ENCODE measurements around the gene KDM8.
A peak's percentile ranks its signal among the peaks of the same experiment; 100 is the strongest.
"Not testable (repeated sequence)": the region's sequence is repeated elsewhere in the genome, so short reads cannot be mapped to it uniquely, and the experiment has no call there.

The KDM8 gene

GRCh38 chr16:27243725-27244362, 40.5 kb downstream of the KDM8 start:
- no peak for DNase-seq (ENCODE audit: low read depth)

- no peak for DNase-seq (ENCODE audit: low read depth)
Observed at GRCh38 chr16:27244363-27244755, 41.0 kb downstream of the KDM8 start.

GRCh38 chr16:27245276-27246172, 42.2 kb downstream of the KDM8 start:
- DNase-seq (ENCODE audit: low read depth), result no peak

- DNase-seq (ENCODE audit: low read depth), result no peak
Observed at GRCh38 chr16:27246439-27246838, 43.1 kb downstream of the KDM8 start.

- DNase-seq (ENCODE audit: low read depth), result not testable (repeated sequence)
Observed at GRCh38 chr16:27247076-27247475, 43.8 kb downstream of the KDM8 start.

GRCh38 chr16:27248036-27248435, 44.7 kb downstream of the KDM8 start:
- no peak for DNase-seq (ENCODE audit: low read depth)

GRCh38 chr16:27248886-27249285, 45.6 kb downstream of the KDM8 start:
- not testable (repeated sequence) for DNase-seq (ENCODE audit: low read depth)

- no peak for DNase-seq (ENCODE audit: low read depth)
Observed at GRCh38 chr16:27251541-27252205, 48.3 kb downstream of the KDM8 start.

GRCh38 chr16:27252206-27252585, 48.9 kb downstream of the KDM8 start:
- no peak for DNase-seq (ENCODE audit: low read depth)

- DNase-seq (ENCODE audit: low read depth), result no peak
Observed at GRCh38 chr16:27253526-27253930, 50.2 kb downstream of the KDM8 start.

GRCh38 chr16:27254262-27254811, 51.0 kb downstream of the KDM8 start:
- DNase-seq (ENCODE audit: low read depth), result no peak

GRCh38 chr16:27256861-27257260, 53.5 kb downstream of the KDM8 start:
- no peak for DNase-seq (ENCODE audit: low read depth)

- DNase-seq (ENCODE audit: low read depth), result no peak
Observed at GRCh38 chr16:27257271-27257670, 53.9 kb downstream of the KDM8 start.

GRCh38 chr16:27258241-27258734, 55.0 kb downstream of the KDM8 start:
- DNase-seq (ENCODE audit: low read depth), result no peak

GRCh38 chr16:27259710-27260109, 56.4 kb downstream of the KDM8 start:
- no peak for DNase-seq (ENCODE audit: low read depth)

GRCh38 chr16:27262904-27263423, 59.6 kb downstream of the KDM8 start:
- not testable (repeated sequence) for DNase-seq (ENCODE audit: low read depth)

GRCh38 chr16:27264151-27264550, 60.8 kb downstream of the KDM8 start:
- no peak for DNase-seq (ENCODE audit: low read depth)

- no peak for DNase-seq (ENCODE audit: low read depth)
Observed at GRCh38 chr16:27265982-27266381, 62.7 kb downstream of the KDM8 start.

- no peak for DNase-seq (ENCODE audit: low read depth)
Observed at GRCh38 chr16:27267037-27267677, 63.8 kb downstream of the KDM8 start.

GRCh38 chr16:27268376-27269299, 65.3 kb downstream of the KDM8 start, which contains the start of gene NSMCE1:
Gene NSMCE1 (minus strand): TSS chr16:27268772. CDS start chr16:27257570, 11,202 bp downstream.
- peak; percentile 97 for DNase-seq (ENCODE audit: low read depth)

All from stimulated activated CD8-positive, alpha-beta memory T cell treated with anti-CD3 and anti-CD28 coated beads, Interleukin-4, amount 100 ng/mL, for 24 hours (primary cell).